ENCODE measurements around the gene GNAS-AS1. TPM values are rescaled to one million over a fixed set of nuclear protein-coding genes. Genes with fewer than 3 reads are reported as not detected.

The GNAS-AS1 gene
- total and polyA plus RNA-seq, 12 donors = 0.09 to 1.00 (median 0.24) TPM; not detected in 5

GRCh38 chr20:58883241-58883691 lies 32.6 kb upstream of the GNAS-AS1 start:
- H3K27me3 ChIP-seq = no peaks in the 10 kb centered on the region
- H3K9me3 ChIP-seq (replicated peaks in 1 of 3) = peaks cover 0 to 6% (median 0%) of the 10 kb centered on the region in 3 donors
- DNase-seq = no peak
- 61 to 68% (median 64%) methylated on average over 9 of the region's 9 CpGs for WGBS, 4 donors
- peaks cover 10 to 40% of the 10 kb centered on the region in 2 donors for H3K4me1 ChIP-seq (replicated peaks in 1 of 2)
- intact Hi-C loops (cut with DNase I) = no loop called here
- H3K36me3 ChIP-seq (replicated peaks in 1 of 2) = no peaks in the 10 kb centered on the region
- TF ChIP-seq POLR2A (IDR thresholded peaks at IDR 0.05) (no peak), CTCF (IDR thresholded peaks at IDR 0.05) (no peak)
- H3K4me3 ChIP-seq = no peak overlapping the region
- peak overlapping the region in 2 of 5 donors; percentile 22 to 44 for H3K27ac ChIP-seq

GRCh38 chr20:58882704-58883089 lies 32.0 kb upstream of the GNAS-AS1 start:
- no peak for TF ChIP-seq CTCF (IDR thresholded peaks at IDR 0.05)
- no peak for TF ChIP-seq POLR2A (IDR thresholded peaks at IDR 0.05)
- DNase-seq = no peak
- peak overlapping the region in 1 of 5 donors; percentile 44 for H3K27ac ChIP-seq
- peaks cover 0 to 6% (median 0%) of the 10 kb centered on the region in 3 donors for H3K9me3 ChIP-seq (replicated peaks in 1 of 3)
- H3K4me3 ChIP-seq = no peak overlapping the region
- H3K36me3 ChIP-seq (replicated peaks in 1 of 2) = no peaks in the 10 kb centered on the region
- WGBS, 4 donors = 73 to 87% (median 78%) methylated on average over 5 of the region's 5 CpGs
- no peaks in the 10 kb centered on the region for H3K27me3 ChIP-seq
- intact Hi-C loops (cut with DNase I) = no loop called here
- H3K4me1 ChIP-seq (replicated peaks in 1 of 2) = peaks cover 7 to 44% of the 10 kb centered on the region in 2 donors

- no peaks in the 10 kb centered on the region for H3K36me3 ChIP-seq (replicated peaks in 1 of 2)
- H3K27ac ChIP-seq = peak overlapping the region in 2 of 5 donors; percentile 69 to 88
- TF ChIP-seq CTCF (IDR thresholded peaks at IDR 0.05) (peak in 1 of 6 experiments; percentile 11), POLR2A (IDR thresholded peaks at IDR 0.05) (no peak)
- DNase-seq = peak; percentile 53 to 80 (median 73)
- no peak overlapping the region for H3K4me3 ChIP-seq
- peaks cover 0 to 6% (median 0%) of the 10 kb centered on the region in 3 donors for H3K9me3 ChIP-seq (replicated peaks in 1 of 3)
- intact Hi-C loops (cut with DNase I) = no loop called here
- 66 to 72% (median 67%) methylated on average over 9 of the region's 9 CpGs for WGBS, 4 donors
- H3K4me1 ChIP-seq (replicated peaks in 1 of 2) = peaks cover 7 to 44% of the 10 kb centered on the region in 2 donors
- H3K27me3 ChIP-seq = no peaks in the 10 kb centered on the region
These were observed 30.5 kb upstream of the GNAS-AS1 start for GRCh38 chr20:58880994-58881752.

GRCh38 chr20:58880441-58880840 lies 29.7 kb upstream of the GNAS-AS1 start:
- Histone ChIP-seq H3K27me3 (no peaks in the 10 kb centered on the region), H3K4me3 (no peak overlapping the region), H3K4me1 (replicated peaks in 1 of 2) (peaks cover 7 to 51% of the 10 kb centered on the region in 2 donors), H3K9me3 (replicated peaks in 1 of 3) (peaks cover 0 to 3% (median 0%) of the 10 kb centered on the region in 3 donors), H3K27ac (peak overlapping the region in 2 of 5 donors; percentile 30 to 88), H3K36me3 (replicated peaks in 1 of 2) (no peaks in the 10 kb centered on the region)
- 38 to 60% (median 50%) methylated on average over 1 of the region's 1 CpG for WGBS, 4 donors
- DNase-seq = no peak
- TF ChIP-seq CTCF (IDR thresholded peaks at IDR 0.05) (no peak), POLR2A (IDR thresholded peaks at IDR 0.05) (no peak)
- intact Hi-C loops (cut with DNase I) = no loop called here

Data from adrenal gland (tissue), 12 donors.